BE2C (cell line): ENCODE data around the gene CACNA2D3.

Experiments
- DNase-seq: peaks from one replicate; pipeline ENCODE4 v3.0.0-alpha.2; 2020
- H3K27me3 ChIP-seq: fragments of 250-450 bp; sonication (Bioruptor Pico); 2 replicates; pipeline ENCODE4 v1.5.1; 2020; ENCODE audit warnings: mild to moderate bottlenecking
- H3K36me3 ChIP-seq: fragments of 250-450 bp; sonication (Bioruptor Pico); 2 replicates; pipeline ENCODE4 v1.5.1; 2020; ENCODE audit warnings: mild to moderate bottlenecking
- H3K4me1 ChIP-seq: fragments of 250-450 bp; sonication (Bioruptor Pico); 2 replicates; pipeline ENCODE4 v1.5.1; 2020
- H3K4me3 ChIP-seq: 2 replicates; pipeline ENCODE4 v1.5.1; 2011; ENCODE audit warnings: low read depth, low read length
- H3K9me3 ChIP-seq: fragments of 250-450 bp; sonication (Bioruptor Pico); 2 replicates; pipeline ENCODE4 v1.5.1; 2020
- TF ChIP-seq, protein P1 (sequence below): IDR thresholded peaks from 2 replicates; pipeline ENCODE4 v1.5.1; 2012; ENCODE audit warnings: mild to moderate bottlenecking, low read depth, low read length

Gene CACNA2D3

DNA sequence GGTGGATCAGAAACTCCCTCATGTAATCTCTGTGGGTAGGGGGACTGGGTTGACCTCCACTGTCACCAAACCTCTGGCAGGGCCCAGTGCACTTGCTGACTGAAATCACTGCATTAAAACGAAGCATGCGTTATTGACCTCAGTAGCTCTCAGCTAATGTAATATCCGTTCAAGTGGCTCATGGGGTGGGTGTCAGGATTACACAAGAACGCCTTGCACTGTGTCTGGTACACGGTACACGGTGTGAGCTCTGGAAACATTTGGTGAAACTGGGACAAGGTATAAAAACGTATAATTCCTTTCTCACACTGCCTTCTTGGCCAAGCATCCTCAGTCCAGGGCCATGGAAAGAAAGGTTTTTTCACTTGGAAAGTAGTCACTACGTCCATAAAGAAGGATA, 793.6 kb downstream of the CACNA2D3 start:
- no peak overlapping the region for H3K4me3 ChIP-seq
- H3K27me3 ChIP-seq: no peaks in the 10 kb centered on the region
- H3K36me3 ChIP-seq: no peaks in the 10 kb centered on the region
- no peaks in the 10 kb centered on the region for H3K4me1 ChIP-seq
- no peaks in the 10 kb centered on the region for H3K9me3 ChIP-seq
- no peak for DNase-seq
- TF ChIP-seq, protein P1, sequence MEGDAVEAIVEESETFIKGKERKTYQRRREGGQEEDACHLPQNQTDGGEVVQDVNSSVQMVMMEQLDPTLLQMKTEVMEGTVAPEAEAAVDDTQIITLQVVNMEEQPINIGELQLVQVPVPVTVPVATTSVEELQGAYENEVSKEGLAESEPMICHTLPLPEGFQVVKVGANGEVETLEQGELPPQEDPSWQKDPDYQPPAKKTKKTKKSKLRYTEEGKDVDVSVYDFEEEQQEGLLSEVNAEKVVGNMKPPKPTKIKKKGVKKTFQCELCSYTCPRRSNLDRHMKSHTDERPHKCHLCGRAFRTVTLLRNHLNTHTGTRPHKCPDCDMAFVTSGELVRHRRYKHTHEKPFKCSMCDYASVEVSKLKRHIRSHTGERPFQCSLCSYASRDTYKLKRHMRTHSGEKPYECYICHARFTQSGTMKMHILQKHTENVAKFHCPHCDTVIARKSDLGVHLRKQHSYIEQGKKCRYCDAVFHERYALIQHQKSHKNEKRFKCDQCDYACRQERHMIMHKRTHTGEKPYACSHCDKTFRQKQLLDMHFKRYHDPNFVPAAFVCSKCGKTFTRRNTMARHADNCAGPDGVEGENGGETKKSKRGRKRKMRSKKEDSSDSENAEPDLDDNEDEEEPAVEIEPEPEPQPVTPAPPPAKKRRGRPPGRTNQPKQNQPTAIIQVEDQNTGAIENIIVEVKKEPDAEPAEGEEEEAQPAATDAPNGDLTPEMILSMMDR: no peak

DNA sequence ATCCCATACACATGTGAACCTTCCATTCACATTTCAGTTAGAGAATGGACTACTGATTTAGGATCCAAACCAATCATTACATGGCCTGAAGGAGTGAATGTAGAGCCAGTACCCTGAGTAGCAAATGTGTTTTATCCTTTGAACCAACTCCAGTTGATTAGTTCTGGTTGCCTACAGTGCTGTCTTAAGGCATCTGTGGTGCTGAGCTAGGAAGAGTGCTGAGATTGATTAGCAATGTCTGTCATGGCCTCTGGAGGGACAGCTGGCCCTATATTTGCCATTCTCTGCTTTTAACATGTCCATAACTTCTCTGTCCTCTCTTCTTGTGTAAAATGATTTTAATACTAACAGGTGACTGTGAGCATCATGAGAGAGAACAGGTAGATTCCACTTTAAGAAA, 794.4 kb downstream of the CACNA2D3 start:
- no peak overlapping the region for H3K4me3 ChIP-seq
- H3K36me3 ChIP-seq: no peaks in the 10 kb centered on the region
- TF ChIP-seq, protein P1: no peak
- no peak for DNase-seq
- H3K27me3 ChIP-seq: no peaks in the 10 kb centered on the region
- no peaks in the 10 kb centered on the region for H3K9me3 ChIP-seq
- no peaks in the 10 kb centered on the region for H3K4me1 ChIP-seq

DNA sequence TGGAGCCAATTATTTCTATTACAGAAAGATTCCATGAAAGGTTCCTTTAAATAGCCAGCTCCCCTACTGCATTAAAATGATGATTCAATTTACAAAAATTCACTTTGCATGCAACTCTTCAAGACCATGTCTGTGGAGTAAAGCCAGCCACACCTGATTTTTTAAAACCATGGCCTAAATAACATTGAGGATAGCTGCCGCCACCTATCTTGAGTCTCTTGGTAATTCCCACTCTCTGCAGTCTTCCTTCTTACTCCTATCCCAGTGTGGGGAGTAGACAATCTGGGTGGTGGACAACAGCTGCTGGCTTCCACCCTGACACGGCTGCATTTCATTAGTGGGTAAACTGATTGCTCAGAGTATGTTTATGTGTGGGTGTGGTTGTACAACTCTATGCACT, 794.8 kb downstream of the CACNA2D3 start:
- Histone ChIP-seq H3K36me3 (no peaks in the 10 kb centered on the region), H3K9me3 (no peaks in the 10 kb centered on the region), H3K4me1 (no peaks in the 10 kb centered on the region), H3K4me3 (no peak overlapping the region), H3K27me3 (no peaks in the 10 kb centered on the region)
- TF ChIP-seq, protein P1: no peak
- no peak for DNase-seq

DNA sequence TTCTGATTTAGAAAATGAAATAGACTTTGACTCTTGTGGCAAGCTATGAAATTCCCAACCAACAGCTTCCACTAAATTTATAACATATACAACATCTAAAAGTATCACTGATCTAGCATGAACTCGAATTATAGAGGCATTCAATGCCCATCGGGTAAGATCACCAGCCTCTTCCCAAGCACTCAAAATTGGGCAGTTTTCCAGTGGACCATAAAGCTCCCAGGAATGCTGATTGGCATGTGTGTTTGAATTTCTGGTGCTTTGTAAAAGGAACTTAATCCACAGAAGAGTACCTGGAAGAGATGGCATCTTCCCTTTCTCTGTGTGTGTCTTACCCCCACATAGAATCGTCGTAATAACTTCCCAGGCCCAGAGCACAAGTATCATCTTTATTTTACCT, 795.5 kb downstream of the CACNA2D3 start:
- TF ChIP-seq, protein P1: no peak
- H3K9me3 ChIP-seq: no peaks in the 10 kb centered on the region
- H3K36me3 ChIP-seq: no peaks in the 10 kb centered on the region
- H3K4me3 ChIP-seq: no peak overlapping the region
- no peaks in the 10 kb centered on the region for H3K4me1 ChIP-seq
- no peaks in the 10 kb centered on the region for H3K27me3 ChIP-seq
- no peak for DNase-seq

DNA sequence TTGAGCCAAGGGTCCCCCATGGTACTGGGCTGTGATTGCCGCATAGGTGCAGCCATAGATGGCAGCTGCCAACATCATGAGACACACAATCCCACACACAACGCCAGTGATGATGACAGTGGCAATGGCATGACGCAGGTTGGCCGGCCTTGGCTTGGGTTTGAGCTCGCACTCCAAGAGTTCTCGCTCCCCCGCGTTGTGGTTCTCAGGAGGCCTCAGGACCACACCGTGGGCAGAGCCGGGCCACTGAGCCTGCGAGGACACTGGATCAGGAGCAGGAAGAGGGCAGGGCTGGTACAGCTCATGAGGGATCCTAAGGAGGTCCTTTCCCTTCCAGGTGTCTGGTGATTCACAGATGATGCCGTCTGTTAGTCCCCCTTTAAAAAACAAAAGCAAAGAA, 796.2 kb downstream of the CACNA2D3 start:
- H3K4me1 ChIP-seq: no peaks in the 10 kb centered on the region
- no peaks in the 10 kb centered on the region for H3K36me3 ChIP-seq
- TF ChIP-seq, protein P1: no peak
- H3K27me3 ChIP-seq: no peaks in the 10 kb centered on the region
- H3K4me3 ChIP-seq: no peak overlapping the region
- DNase-seq: no peak
- H3K9me3 ChIP-seq: no peaks in the 10 kb centered on the region

DNA sequence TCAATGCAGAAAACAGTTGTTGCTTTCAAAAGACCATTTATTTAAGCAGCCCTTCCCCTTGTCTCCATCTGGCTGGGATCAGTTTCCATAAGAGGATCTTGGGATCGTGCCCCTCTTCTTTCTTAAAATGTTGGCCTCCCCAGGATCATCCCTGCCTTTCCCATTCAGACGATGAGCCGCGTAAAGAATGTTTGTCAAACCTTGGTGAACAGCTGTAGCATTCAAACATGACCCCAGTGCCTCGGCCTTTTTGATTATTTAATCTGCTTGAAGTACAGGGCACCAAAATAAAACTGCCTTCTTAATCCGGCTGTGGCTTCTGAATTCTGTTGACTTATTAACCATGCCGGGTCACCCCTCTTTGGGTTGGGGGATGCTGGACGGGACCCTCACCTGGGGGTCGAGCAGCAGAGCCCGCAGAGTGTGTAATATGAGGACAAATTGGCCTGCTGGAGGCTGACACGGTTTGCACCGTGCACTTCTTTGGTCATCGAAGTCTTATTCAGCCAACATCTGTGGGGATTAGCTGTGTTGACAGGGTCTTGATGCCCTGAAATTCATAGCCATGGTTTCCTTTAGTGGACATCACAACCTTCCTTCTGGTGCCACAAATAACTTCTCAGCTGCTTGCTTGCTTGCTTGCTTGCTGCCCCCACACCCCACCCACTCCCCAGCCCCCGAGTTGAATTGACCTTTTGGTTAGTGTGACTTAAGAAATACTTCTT, 805.9 kb downstream of the CACNA2D3 start, which contains the start of gene LRTM1:
LRTM1 (minus strand) TSS at position 14 of the 725 bp plus-strand sequence. CDS start 148 bp downstream, outside the sequence.
- H3K9me3 ChIP-seq: no peaks in the 10 kb centered on the region
- DNase-seq: no peak
- TF ChIP-seq, protein P1: no peak
- no peak within 1 kb of the TSS for H3K4me3 ChIP-seq
- H3K27me3 ChIP-seq: no peaks in the 10 kb centered on the region
- H3K4me1 ChIP-seq: no peaks in the 10 kb centered on the region
- H3K36me3 ChIP-seq: no peaks in the 10 kb centered on the region
